ENCODE measurements around the gene LRPAP1.
"Not testable (repeated sequence)": the region's sequence is repeated elsewhere in the genome, so short reads cannot be mapped to it uniquely, and the experiment has no call there.

GRCh38 chr4:3564948-3565347, 32.7 kb upstream of the LRPAP1 start:
- not testable (repeated sequence) for TF ChIP-seq POLR2A, CTCF (IDR thresholded peaks at IDR 0.05)

Measured in prostate gland (tissue), 2 donors.